K562 (cell line): ENCODE measurements around the gene CIAO3. TPM values are rescaled to one million over a fixed set of nuclear protein-coding genes. Genes with fewer than 3 reads are reported as not detected.

ENCODE experiments used
- CBX2 ChIP-seq: fragments of 200-600 bp; sonication (generic); IDR thresholded peaks from one replicate; pipeline ENCODE4 v1.6.1; 2012; ENCODE audit warnings: mild to moderate bottlenecking, low read length, inconsistent platforms; ENCODE audit not compliant: insufficient read depth, poor library complexity, severe bottlenecking
- CBX5 ChIP-seq: IDR thresholded peaks from 2 replicates; pipeline ENCODE4 v1.6.1; 2014; ENCODE audit warnings: low read depth, borderline replicate concordance
- NR2C1 ChIP-seq, 2 experiments: fragments of 450-650 bp; IDR thresholded peaks; 2 replicates each; pipeline ENCODE4 v1.6.1; 2017; ENCODE audit warnings: mild to moderate bottlenecking in 2 of 2, antibody characterized with exemption in 1 of 2, inconsistent platforms in 1 of 2, missing compliant biosample characterization in 1 of 2, missing genetic modification characterization in 1 of 2
- POLR2AphosphoS5 ChIP-seq: IDR thresholded peaks from 2 replicates; pipeline ENCODE4 v1.6.1; 2011; ENCODE audit warnings: mild to moderate bottlenecking, low read depth, low read length, moderate library complexity; ENCODE audit not compliant: control insufficient read depth, insufficient read depth
- RBBP5 ChIP-seq: fragments of 200-600 bp; sonication (generic); IDR thresholded peaks from 2 replicates; pipeline ENCODE4 v1.6.1; 2012; ENCODE audit warnings: borderline replicate concordance, mild to moderate bottlenecking, low read length, control low read depth, inconsistent platforms; ENCODE audit not compliant: insufficient read depth, poor library complexity, severe bottlenecking
- RCOR1 ChIP-seq, 2 experiments: IDR thresholded peaks; 2 replicates each; pipeline ENCODE4 v1.6.1; 2012; ENCODE audit warnings: low read depth in 2 of 2, low read length in 2 of 2, borderline replicate concordance in 1 of 2, improper control_type of control experiment in 1 of 2
- TSC22D4 ChIP-seq: fragments of 450-650 bp; IDR thresholded peaks from 2 replicates; pipeline ENCODE4 v1.6.1; 2016; ENCODE audit warnings: missing genetic modification characterization, missing biosample characterization, control low read depth
- ZBTB33 ChIP-seq: sonication (generic); formaldehyde crosslinking; IDR thresholded peaks from 2 replicates; pipeline ENCODE4 v1.8.1; 2023; ENCODE audit warnings: mild to moderate bottlenecking, missing genetic modification reagents
- ZNF134 ChIP-seq: fragments of 250-450 bp; sonication (Bioruptor Pico); conservative IDR thresholded peaks from 2 replicates; pipeline ENCODE4 v1.4.0; 2020
- ZNF174 ChIP-seq: fragments of 250-450 bp; sonication (Bioruptor Pico); IDR thresholded peaks from 2 replicates; pipeline ENCODE4 v1.4.0; 2020; ENCODE audit warnings: mild to moderate bottlenecking
- ZNF224 ChIP-seq: sonication (generic); formaldehyde crosslinking; IDR thresholded peaks from 2 replicates; pipeline ENCODE4 v1.8.0; 2022; ENCODE audit warnings: mild to moderate bottlenecking, missing genetic modification reagents
- ZNF584 ChIP-seq: fragments of 200-800 bp; sonication (Bioruptor generic); IDR thresholded peaks from 2 replicates; pipeline ENCODE4 v1.6.1; 2016; ENCODE audit warnings: low read depth, mild to moderate bottlenecking, missing genetic modification characterization, missing compliant biosample characterization
- polyA plus RNA-seq, 8 experiments: library from polyadenylated mRNA; depleted of rRNA in 4 of 8; stranded (reverse) in 5 of 8; unstranded in 3 of 8; fragments of >200 nt; fragmentation: Nextera tagmentation in 2 of 8; fragmentation: Illumina TruSeq in 1 of 8; extraction: Ambion mirVana in 2 of 8; extraction: Trizol in 1 of 8; gene quantifications; 2 replicates each; pipeline versions ENCODE4 v1.2.1 to v1.2.3, GENCODE V29; 2011 to 2014; ENCODE audit warnings: inconsistent platforms in 1 of 8, missing spikeins in 1 of 8
- total RNA-seq, 7 experiments: library from RNA; depleted of rRNA in 6 of 7; stranded (reverse); fragments of >200 nt in 6 of 7; fragmentation: Illumina TruSeq in 2 of 7; extraction: Trizol in 2 of 7; gene quantifications; 2 replicates each; pipeline versions ENCODE4 v1.2.1 to v1.2.3, GENCODE V29; 2011 to 2021; ENCODE audit warnings: low replicate concordance in 1 of 7
- TF ChIP-seq, protein P1 (sequence below), 2 experiments: fragments of 450-650 bp; IDR thresholded peaks; 2 replicates each; pipeline ENCODE4 v1.6.1; 2016; ENCODE audit warnings: mild to moderate bottlenecking in 2 of 2, borderline replicate concordance in 1 of 2, low read depth in 1 of 2, moderate library complexity in 1 of 2
- TF ChIP-seq, protein P2 (sequence below), 3 experiments: fragments of 200-800 bp in 1 of 3; sonication (Bioruptor generic) in 1 of 3; sonication (generic) in 1 of 3; formaldehyde crosslinking in 1 of 3; IDR thresholded peaks; 2 replicates each; pipeline versions ENCODE4 v1.6.1 to v1.8.0; 2016 to 2022; ENCODE audit warnings: mild to moderate bottlenecking in 2 of 3, missing compliant biosample characterization in 2 of 3, missing genetic modification characterization in 2 of 3, missing genetic modification reagents in 1 of 3

Gene CIAO3
- total and polyA plus RNA-seq, 9 of the 15 experiments (the other 6 are each of a cell fraction or from before 2014, with no cell fraction given): 2.2 to 35.6 (median 18.7) TPM

- TF ChIP-seq, protein P1, sequence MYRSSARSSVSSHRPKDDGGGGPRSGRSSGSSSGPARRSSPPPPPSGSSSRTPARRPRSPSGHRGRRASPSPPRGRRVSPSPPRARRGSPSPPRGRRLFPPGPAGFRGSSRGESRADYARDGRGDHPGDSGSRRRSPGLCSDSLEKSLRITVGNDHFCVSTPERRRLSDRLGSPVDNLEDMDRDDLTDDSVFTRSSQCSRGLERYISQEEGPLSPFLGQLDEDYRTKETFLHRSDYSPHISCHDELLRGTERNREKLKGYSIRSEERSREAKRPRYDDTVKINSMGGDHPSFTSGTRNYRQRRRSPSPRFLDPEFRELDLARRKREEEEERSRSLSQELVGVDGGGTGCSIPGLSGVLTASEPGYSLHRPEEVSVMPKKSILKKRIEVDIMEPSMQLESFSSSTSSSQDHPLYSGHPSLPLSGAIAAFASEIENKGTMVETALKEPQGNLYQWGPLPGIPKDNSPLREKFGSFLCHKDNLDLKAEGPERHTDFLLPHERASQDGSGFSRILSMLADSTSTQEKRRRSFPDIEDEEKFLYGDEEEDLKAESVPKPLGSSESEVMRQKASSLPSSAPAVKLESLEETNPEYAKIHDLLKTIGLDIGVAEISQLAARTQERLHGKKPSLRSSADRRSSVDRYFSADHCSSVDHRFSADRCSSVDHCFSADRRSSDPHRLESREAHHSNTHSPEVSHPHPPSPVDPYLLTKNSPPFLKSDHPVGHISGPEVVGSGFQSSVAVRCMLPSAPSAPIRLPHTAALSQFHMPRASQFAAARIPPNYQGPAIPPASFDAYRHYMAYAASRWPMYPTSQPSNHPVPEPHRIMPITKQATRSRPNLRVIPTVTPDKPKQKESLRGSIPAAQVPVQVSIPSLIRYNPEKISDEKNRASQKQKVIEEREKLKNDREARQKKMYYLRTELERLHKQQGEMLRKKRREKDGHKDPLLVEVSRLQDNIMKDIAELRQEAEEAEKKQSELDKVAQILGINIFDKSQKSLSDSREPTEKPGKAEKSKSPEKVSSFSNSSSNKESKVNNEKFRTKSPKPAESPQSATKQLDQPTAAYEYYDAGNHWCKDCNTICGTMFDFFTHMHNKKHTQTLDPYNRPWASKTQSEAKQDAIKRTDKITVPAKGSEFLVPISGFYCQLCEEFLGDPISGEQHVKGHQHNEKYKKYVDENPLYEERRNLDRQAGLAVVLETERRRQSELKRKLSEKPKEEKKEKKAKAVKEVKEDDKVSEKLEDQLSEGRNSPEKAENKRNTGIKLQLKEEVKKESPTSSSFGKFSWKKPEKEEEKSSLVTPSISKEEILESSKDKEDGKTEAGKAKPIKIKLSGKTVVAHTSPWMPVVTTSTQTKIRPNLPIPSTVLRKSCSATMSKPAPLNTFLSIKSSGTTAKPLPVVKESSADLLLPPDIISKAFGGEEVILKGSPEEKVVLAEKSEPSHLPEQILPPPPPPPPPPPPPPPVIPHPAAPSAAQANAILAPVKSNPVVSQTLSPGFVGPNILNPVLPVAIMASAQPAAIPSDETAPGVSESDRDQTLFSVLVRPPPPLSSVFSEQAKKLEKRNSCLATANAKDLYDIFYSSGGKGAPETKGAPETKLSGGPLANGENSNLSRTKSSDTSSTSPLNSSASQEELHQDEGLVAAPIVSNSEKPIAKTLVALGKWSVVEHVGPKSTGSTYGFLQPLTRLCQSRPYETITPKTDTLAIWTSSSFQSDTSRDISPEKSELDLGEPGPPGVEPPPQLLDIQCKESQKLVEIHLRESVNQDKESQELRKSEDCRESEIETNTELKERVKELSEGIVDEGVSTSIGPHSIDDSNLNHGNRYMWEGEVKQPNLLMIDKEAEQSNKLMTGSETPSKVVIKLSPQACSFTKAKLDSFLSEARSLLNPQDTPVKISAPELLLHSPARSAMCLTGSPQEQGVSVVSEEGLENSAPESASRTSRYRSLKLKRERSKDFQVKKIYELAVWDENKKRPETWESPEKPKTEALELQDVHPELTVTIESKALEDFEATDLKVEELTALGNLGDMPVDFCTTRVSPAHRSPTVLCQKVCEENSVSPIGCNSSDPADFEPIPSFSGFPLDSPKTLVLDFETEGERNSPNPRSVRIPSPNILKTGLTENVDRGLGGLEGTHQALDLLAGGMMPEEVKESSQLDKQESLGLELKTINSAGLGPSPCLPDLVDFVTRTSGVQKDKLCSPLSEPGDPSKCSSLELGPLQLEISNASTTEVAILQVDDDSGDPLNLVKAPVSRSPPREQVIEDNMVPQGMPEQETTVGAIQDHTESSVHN (IDR thresholded peaks at IDR 0.05; ENCODE audit: borderline replicate concordance in 1 of 2, low read depth in 1 of 2): no peak
- TF ChIP-seq CBX2: no peak
- TF ChIP-seq ZNF584 (CRISPR knock-in tag): no peak
- peak in 1 of 2 experiments; percentile 9; a peak in 1 of 4 replicates for TF ChIP-seq RCOR1 (IDR thresholded peaks at IDR 0.05; ENCODE audit: borderline replicate concordance in 1 of 2, low read depth in 2 of 2, low read length in 2 of 2)
- TF ChIP-seq POLR2AphosphoS5: peak; percentile 8; the same call in 1 of the 2 replicates
- TF ChIP-seq CBX5: no peak
- no peak for TF ChIP-seq ZNF134
- no peak for TF ChIP-seq NR2C1 (IDR thresholded peaks at IDR 0.05)
- no peak for TF ChIP-seq NR2C1 (tag; IDR thresholded peaks at IDR 0.05)
- TF ChIP-seq, protein P2, sequence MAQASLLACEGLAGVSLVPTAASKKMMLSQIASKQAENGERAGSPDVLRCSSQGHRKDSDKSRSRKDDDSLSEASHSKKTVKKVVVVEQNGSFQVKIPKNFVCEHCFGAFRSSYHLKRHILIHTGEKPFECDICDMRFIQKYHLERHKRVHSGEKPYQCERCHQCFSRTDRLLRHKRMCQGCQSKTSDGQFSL (CRISPR knock-in tag; IDR thresholded peaks at IDR 0.05): peak; percentile 94
- TF ChIP-seq, protein P2 (tag; IDR thresholded peaks at IDR 0.05): peak in 1 of 2 experiments; percentile 25; a peak in 1 of 4 replicates
- TF ChIP-seq RBBP5: no peak
- peak; percentile 62 for TF ChIP-seq ZBTB33
- no peak for TF ChIP-seq ZNF224 (CRISPR knock-in tag)
- no peak for TF ChIP-seq ZNF174 (CRISPR knock-in tag)
- no peak for TF ChIP-seq TSC22D4
These were observed 17.8 kb downstream of the CIAO3 start (continued) for GRCh38 chr16:722835-723633.
